WTC11 (cell line): ENCODE data around the gene CDH7.

Experiments used
- CTCF ChIP-seq: fragments of 200-600 bp; IDR thresholded peaks from 2 replicates; pipeline ENCODE4 v1.8.0; 2022; ENCODE audit warnings: antibody characterized with exemption
- ERG ChIP-seq: fragments of 250-450 bp; sonication (Bioruptor Pico); IDR thresholded peaks from 2 replicates; pipeline ENCODE4 v1.8.0; 2021; ENCODE audit warnings: mild to moderate bottlenecking
- FOXP1 ChIP-seq: sonication (generic); formaldehyde crosslinking; IDR thresholded peaks from 2 replicates; pipeline ENCODE4 v1.8.0; 2022; ENCODE audit warnings: missing genetic modification reagents, mild to moderate bottlenecking, moderate library complexity, borderline replicate concordance
- JUN ChIP-seq: sonication (generic); formaldehyde crosslinking; IDR thresholded peaks from 2 replicates; pipeline ENCODE4 v1.8.0; 2023; ENCODE audit warnings: mild to moderate bottlenecking, missing genetic modification reagents
- NFATC4 ChIP-seq: fragments of 250-450 bp; sonication (Bioruptor Pico); IDR thresholded peaks from 2 replicates; pipeline ENCODE4 v1.9.0; 2021; ENCODE audit warnings: mild to moderate bottlenecking
- NR2C2 ChIP-seq: sonication (generic); formaldehyde crosslinking; IDR thresholded peaks from 2 replicates; pipeline ENCODE4 v1.8.0; 2022; ENCODE audit warnings: mild to moderate bottlenecking, missing genetic modification reagents
- PRRX2 ChIP-seq: fragments of 250-450 bp; sonication (Bioruptor Pico); IDR thresholded peaks from 2 replicates; pipeline ENCODE4 v1.8.0; 2021; ENCODE audit warnings: mild to moderate bottlenecking
- SOX15 ChIP-seq: fragments of 250-450 bp; sonication (Bioruptor Pico); IDR thresholded peaks from 2 replicates; pipeline ENCODE4 v1.9.0; 2021; ENCODE audit warnings: mild to moderate bottlenecking
- TP53 ChIP-seq: sonication (generic); formaldehyde crosslinking; IDR thresholded peaks from 2 replicates; pipeline ENCODE4 v1.8.1; 2023; ENCODE audit warnings: mild to moderate bottlenecking, missing genetic modification reagents
- ZBTB21 ChIP-seq: sonication (generic); formaldehyde crosslinking; IDR thresholded peaks from 2 replicates; pipeline ENCODE4 v1.8.1; 2023; ENCODE audit warnings: mild to moderate bottlenecking, missing genetic modification reagents, borderline replicate concordance
- TF ChIP-seq, protein P1 (sequence below): sonication (generic); formaldehyde crosslinking; IDR thresholded peaks from 2 replicates; pipeline ENCODE4 v1.8.1; 2023; ENCODE audit warnings: mild to moderate bottlenecking, missing genetic modification reagents

DNA sequence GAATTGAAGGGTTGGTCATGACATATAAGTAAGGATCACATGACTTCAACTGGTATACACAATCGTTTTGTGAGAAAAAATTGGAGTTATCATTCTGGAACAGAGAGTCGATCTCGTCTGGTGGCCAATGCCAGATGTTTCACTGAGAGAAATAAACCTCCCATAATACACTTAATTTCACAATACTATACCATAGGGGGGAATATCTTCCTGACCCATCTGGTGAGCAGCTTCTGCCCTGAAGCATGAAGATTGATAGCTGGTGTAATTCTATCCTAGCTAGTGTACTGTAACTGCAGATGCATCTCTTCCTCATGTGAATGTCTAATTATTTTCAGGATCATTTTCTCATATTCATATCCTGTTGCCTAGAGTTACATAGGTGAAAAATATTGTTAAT lies 15.7 kb upstream of the CDH7 start:
- TF ChIP-seq CTCF (no peak), TP53 (CRISPR knock-in tag) (no peak), NR2C2 (CRISPR knock-in tag) (no peak), PRRX2 (CRISPR knock-in tag) (no peak), FOXP1 (CRISPR knock-in tag) (no peak), ERG (CRISPR knock-in tag) (no peak), NFATC4 (no peak), SOX15 (no peak), ZBTB21 (CRISPR knock-in tag) (no peak), JUN (CRISPR knock-in tag) (no peak)
- TF ChIP-seq, protein P1, sequence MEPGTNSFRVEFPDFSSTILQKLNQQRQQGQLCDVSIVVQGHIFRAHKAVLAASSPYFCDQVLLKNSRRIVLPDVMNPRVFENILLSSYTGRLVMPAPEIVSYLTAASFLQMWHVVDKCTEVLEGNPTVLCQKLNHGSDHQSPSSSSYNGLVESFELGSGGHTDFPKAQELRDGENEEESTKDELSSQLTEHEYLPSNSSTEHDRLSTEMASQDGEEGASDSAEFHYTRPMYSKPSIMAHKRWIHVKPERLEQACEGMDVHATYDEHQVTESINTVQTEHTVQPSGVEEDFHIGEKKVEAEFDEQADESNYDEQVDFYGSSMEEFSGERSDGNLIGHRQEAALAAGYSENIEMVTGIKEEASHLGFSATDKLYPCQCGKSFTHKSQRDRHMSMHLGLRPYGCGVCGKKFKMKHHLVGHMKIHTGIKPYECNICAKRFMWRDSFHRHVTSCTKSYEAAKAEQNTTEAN (CRISPR knock-in tag): no peak
